Measurements from ENCODE around the gene MRPL54.

- TF ChIP-seq CTCF (IDR thresholded peaks at IDR 0.05; ENCODE audit: low read depth, low read length) (no peak), EZH2phosphoT487 (IDR thresholded peaks at IDR 0.05; ENCODE audit: low read depth) (no peak)
Measured at GRCh38 chr19:3813473-3814392, 51.3 kb downstream of the MRPL54 start.
